Activated naive CD4-positive, alpha-beta T cell treated with anti-CD3 and anti-CD28 coated beads, Interleukin-2, amount 50 U/mL, for 72 hours (primary cell): ENCODE data around the gene ZNF331. TPM values are rescaled to one million over a fixed set of nuclear protein-coding genes. Genes with fewer than 3 reads are reported as not detected.

Experiments
- ATAC-seq, 2 donors: fragments of 150-1000 bp; cut with Tn5 transposase; 2 replicates each; pipeline ENCODE4 v1.10.0; 2021; ENCODE audit warnings: mild to moderate bottlenecking in 2 of 2, moderate library complexity in 2 of 2
- DNase-seq, 2 donors: peaks; one replicate each; pipeline ENCODE4 v3.0.0; 2021 to 2022; ENCODE audit warnings: low spot score in 2 of 2
- H3K27ac Mint-ChIP-seq, 2 donors: one replicate each; pipeline ENCODE4 v1.8.0; 2022; ENCODE audit warnings: mild to moderate bottlenecking in 2 of 2, mixed read lengths in 2 of 2
- H3K36me3 Mint-ChIP-seq, 2 donors: one replicate each; pipeline ENCODE4 v1.8.0; 2022; ENCODE audit warnings: mixed read lengths in 2 of 2
- H3K9me3 Mint-ChIP-seq, 2 donors: one replicate each; pipeline ENCODE4 v1.8.0; 2022; ENCODE audit warnings: mixed read lengths in 2 of 2
- total RNA-seq, 2 donors: library from RNA; stranded (reverse); gene quantifications; one replicate each; pipeline ENCODE4 v1.2.3, GENCODE V29; 2022

The ZNF331 gene
- total RNA-seq, 2 donors from 2014 or later, result 28.7 to 69.3 TPM

GRCh38 chr19:53517114-53517741 lies 20.7 kb upstream of the ZNF331 start:
- Mint-ChIP-seq H3K9me3 (peaks cover 0 to 26% of the 10 kb centered on the region in 2 donors), H3K36me3 (peaks cover 24 to 31% of the 10 kb centered on the region in 2 donors), H3K27ac (no peak overlapping the region)
- ATAC-seq, result no peak
- DNase-seq, result no peak

DNA sequence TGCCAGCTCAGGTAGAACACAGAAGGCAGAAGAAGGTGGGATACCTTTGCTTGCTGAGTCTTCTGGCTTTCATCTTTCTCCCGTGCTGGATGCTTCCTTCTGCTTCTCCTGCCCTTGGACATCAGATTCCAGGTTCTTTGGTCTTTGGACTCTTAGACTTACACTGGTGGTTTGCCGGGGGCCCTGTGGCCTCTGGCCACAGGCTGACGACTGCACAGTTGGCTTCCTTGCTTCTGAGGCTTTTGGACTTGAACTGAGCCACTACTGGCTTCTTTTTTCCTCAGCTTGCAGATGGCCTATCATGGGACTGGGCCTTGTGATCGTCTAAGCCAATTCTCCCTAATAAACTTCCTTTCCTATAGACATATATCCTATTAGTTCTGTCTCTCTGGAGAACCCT lies 19.8 kb upstream of the ZNF331 start:
- DNase-seq, result no peak

GRCh38 chr19:53518716-53519115 lies 19.2 kb upstream of the ZNF331 start:
- DNase-seq (no peak), ATAC-seq (no peak)
- H3K36me3 Mint-ChIP-seq, result peaks cover 33 to 42% of the 10 kb centered on the region in 2 donors
- no peak overlapping the region for H3K27ac Mint-ChIP-seq
- peaks cover 0 to 26% of the 10 kb centered on the region in 2 donors for H3K9me3 Mint-ChIP-seq

More for the DNA sequence above, 19.8 kb upstream of the ZNF331 start:
- no peak overlapping the region for H3K27ac Mint-ChIP-seq
- ATAC-seq, result no peak
- peaks cover 0 to 26% of the 10 kb centered on the region in 2 donors for H3K9me3 Mint-ChIP-seq
- peaks cover 29 to 37% of the 10 kb centered on the region in 2 donors for H3K36me3 Mint-ChIP-seq

DNA sequence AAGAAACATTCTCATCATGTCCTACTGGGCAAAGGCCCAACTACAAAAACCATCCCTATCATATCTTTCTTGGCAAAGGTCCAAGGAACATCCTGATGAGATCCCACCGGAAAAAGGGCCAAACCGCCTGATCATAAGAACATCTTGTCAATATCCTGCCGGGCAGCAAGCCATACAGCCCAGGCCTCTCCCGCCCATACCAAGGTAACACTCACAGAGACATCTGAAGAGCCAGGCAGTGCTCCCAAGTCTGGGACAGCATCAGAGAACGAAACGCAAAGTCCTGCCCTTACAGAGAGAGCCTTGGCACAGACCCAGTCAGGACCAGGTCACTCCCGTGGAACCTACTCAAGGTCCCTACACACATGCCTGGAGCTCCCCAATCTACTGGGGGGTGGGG lies 18.5 kb upstream of the ZNF331 start:
- no peak for DNase-seq
- peaks cover 0 to 26% of the 10 kb centered on the region in 2 donors for H3K9me3 Mint-ChIP-seq
- ATAC-seq, result no peak
- H3K36me3 Mint-ChIP-seq, result peaks cover 41 to 50% of the 10 kb centered on the region in 2 donors
- H3K27ac Mint-ChIP-seq, result no peak overlapping the region

- Mint-ChIP-seq H3K27ac (peak overlapping the region in 1 of 2 donors; percentile 93), H3K9me3 (peaks cover 0 to 26% of the 10 kb centered on the region in 2 donors), H3K36me3 (peaks cover 43 to 56% of the 10 kb centered on the region in 2 donors)
- ATAC-seq (no peak), DNase-seq (no peak)
Observed at GRCh38 chr19:53520163-53520546, 17.8 kb upstream of the ZNF331 start.

- Mint-ChIP-seq H3K36me3 (peaks cover 49 to 62% of the 10 kb centered on the region in 2 donors), H3K9me3 (peaks cover 4 to 29% of the 10 kb centered on the region in 2 donors), H3K27ac (peak overlapping the region; percentile 93 to 100)
- DNase-seq (peak; percentile 78 to 91), ATAC-seq (peak; percentile 99)
Observed at GRCh38 chr19:53520547-53521372, 17.2 kb upstream of the ZNF331 start.

GRCh38 chr19:53521373-53522202 lies 16.4 kb upstream of the ZNF331 start:
- ATAC-seq (peak; percentile 2 to 36), DNase-seq (peak in 1 of 2 donors; percentile 17)
- Mint-ChIP-seq H3K9me3 (peaks cover 9 to 34% of the 10 kb centered on the region in 2 donors), H3K27ac (peak overlapping the region; percentile 93 to 100), H3K36me3 (peaks cover 56 to 69% of the 10 kb centered on the region in 2 donors)

GRCh38 chr19:53525922-53526321 lies 12.0 kb upstream of the ZNF331 start:
- H3K27ac Mint-ChIP-seq, result no peak overlapping the region
- H3K36me3 Mint-ChIP-seq, result peaks cover 66 to 81% of the 10 kb centered on the region in 2 donors
- H3K9me3 Mint-ChIP-seq, result peaks cover 9 to 13% of the 10 kb centered on the region in 2 donors
- ATAC-seq (no peak), DNase-seq (no peak)

GRCh38 chr19:53530622-53531021 lies 7.3 kb upstream of the ZNF331 start:
- no peak overlapping the region for H3K27ac Mint-ChIP-seq
- DNase-seq (no peak), ATAC-seq (no peak)
- peaks cover 10 to 17% of the 10 kb centered on the region in 2 donors for H3K9me3 Mint-ChIP-seq
- peaks cover 53 to 63% of the 10 kb centered on the region in 2 donors for H3K36me3 Mint-ChIP-seq

DNA sequence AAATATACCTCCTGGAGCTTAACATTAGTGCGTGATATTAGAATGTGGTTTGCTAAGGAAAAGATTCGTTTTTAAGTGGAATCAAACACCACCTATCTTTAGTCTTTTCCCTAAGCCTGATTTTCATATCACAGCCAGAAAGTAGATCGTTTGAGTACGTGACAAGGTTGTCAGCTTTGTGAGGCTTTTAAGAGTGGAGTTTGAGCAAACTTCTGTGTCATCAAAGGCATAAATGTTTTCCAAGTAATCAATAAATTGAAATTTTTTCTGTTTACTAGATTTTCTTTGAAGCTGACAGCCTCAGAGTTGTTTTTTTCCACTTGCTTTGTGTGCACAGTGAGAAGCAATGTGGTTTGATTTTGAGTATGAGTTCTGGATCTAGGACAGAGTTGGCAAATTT lies 6.5 kb upstream of the ZNF331 start:
- no peak for ATAC-seq

GRCh38 chr19:53532362-53532761 lies 5.6 kb upstream of the ZNF331 start:
- ATAC-seq, result no peak
- peaks cover 44 to 61% of the 10 kb centered on the region in 2 donors for H3K36me3 Mint-ChIP-seq
- DNase-seq, result no peak
- H3K27ac Mint-ChIP-seq, result no peak overlapping the region
- H3K9me3 Mint-ChIP-seq, result peaks cover 4 to 12% of the 10 kb centered on the region in 2 donors

More for the DNA sequence above, 6.5 kb upstream of the ZNF331 start:
- Mint-ChIP-seq H3K9me3 (peaks cover 4 to 12% of the 10 kb centered on the region in 2 donors), H3K36me3 (peaks cover 45 to 61% of the 10 kb centered on the region in 2 donors), H3K27ac (no peak overlapping the region)
- no peak for DNase-seq

DNA sequence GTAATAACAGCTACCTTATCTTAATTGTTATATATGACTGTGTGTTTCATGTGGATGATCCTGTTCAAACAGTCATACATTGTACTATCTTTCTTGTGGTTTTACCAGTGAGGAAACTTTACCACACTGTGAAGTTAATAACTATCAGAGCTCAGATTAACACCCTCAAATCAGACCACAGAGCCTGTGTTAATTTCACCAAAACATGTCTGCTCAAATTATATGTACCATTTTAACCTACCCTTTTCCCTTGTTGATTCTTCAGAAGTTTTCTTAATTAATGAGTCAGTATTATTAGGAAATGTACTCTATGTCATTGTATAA lies 1.8 kb upstream of the ZNF331 start:
- H3K27ac Mint-ChIP-seq, result peak overlapping the region in 1 of 2 donors; percentile 99
- ATAC-seq (peak; percentile 26 to 30), DNase-seq (no peak)
- peaks cover 39 to 65% of the 10 kb centered on the region in 2 donors for H3K36me3 Mint-ChIP-seq
- H3K9me3 Mint-ChIP-seq, result peaks cover 4 to 8% of the 10 kb centered on the region in 2 donors

GRCh38 chr19:53537121-53537520 lies 824 bp upstream of the ZNF331 start:
- H3K36me3 Mint-ChIP-seq, result peaks cover 37 to 66% of the 10 kb centered on the region in 2 donors
- H3K9me3 Mint-ChIP-seq, result peaks cover 4 to 8% of the 10 kb centered on the region in 2 donors
- peak overlapping the region; percentile 99 for H3K27ac Mint-ChIP-seq
- peak; percentile 6 to 11 for ATAC-seq
- no peak for DNase-seq

GRCh38 chr19:53538378-53539109 lies 599 bp downstream of the ZNF331 start:
- ATAC-seq, result peak in 1 of 2 donors; percentile 27
- Mint-ChIP-seq H3K9me3 (no peaks in the 10 kb centered on the region), H3K36me3 (peaks cover 33 to 59% of the 10 kb centered on the region in 2 donors), H3K27ac (peak overlapping the region; percentile 99)
- no peak for DNase-seq

- H3K36me3 Mint-ChIP-seq, result peaks cover 31 to 70% of the 10 kb centered on the region in 2 donors
- ATAC-seq, result no peak
- no peak for DNase-seq
- H3K9me3 Mint-ChIP-seq, result no peaks in the 10 kb centered on the region
- no peak overlapping the region for H3K27ac Mint-ChIP-seq
Observed at GRCh38 chr19:53540091-53540490, 2.1 kb downstream of the ZNF331 start.

- DNase-seq, result no peak
- no peaks in the 10 kb centered on the region for H3K9me3 Mint-ChIP-seq
- peaks cover 35 to 76% of the 10 kb centered on the region in 2 donors for H3K36me3 Mint-ChIP-seq
- peak overlapping the region in 1 of 2 donors; percentile 32 for H3K27ac Mint-ChIP-seq
- ATAC-seq, result no peak
Observed at GRCh38 chr19:53541971-53542370, 4.0 kb downstream of the ZNF331 start.
